Posterior vena cava (tissue), 2 donors: ENCODE measurements around the gene ADAMTS7. TPM values are rescaled to one million over a fixed set of nuclear protein-coding genes. Genes with fewer than 3 reads are reported as not detected.
"Not testable (repeated sequence)": the region's sequence is repeated elsewhere in the genome, so short reads cannot be mapped to it uniquely, and the experiment has no call there.

Source experiments
- DNase-seq: peaks from one replicate; pipeline ENCODE4 v3.0.0-alpha.2; 2020; ENCODE audit warnings: low spot score
- intact Hi-C, 2 donors: fragments of 100-400 bp; cut with DNase I; formaldehyde crosslinking; loops; one replicate each; pipeline versions ENCODE4 v1.14.1 to v1.14.2; 2022 to 2023
- total RNA-seq, 2 donors: library from RNA; stranded (reverse); fragmentation: NEBNext Ultra II Directional; extraction: Animal tissue kit (Norgen Biotek cat#: 25700); gene quantifications; one replicate each; pipeline ENCODE4 v1.2.1, GENCODE V29; 2021
- donor health status: DM: yes; HTN: yes; CAD: no.
- donor health status: DM: yes; HTN: yes; CAD: no.

ADAMTS7 gene
- total RNA-seq, 2 donors from 2014 or later: 6.7 to 8.9 TPM

- peak; percentile 78 for DNase-seq
Observed at GRCh38 chr15:78739996-78740903, 71.0 kb downstream of the ADAMTS7 start.

GRCh38 chr15:78739206-78739605 lies 72.1 kb downstream of the ADAMTS7 start:
- intact Hi-C loops: no loop called here
- peak; percentile 64 for DNase-seq

More at GRCh38 chr15:78739996-78740903, 71.0 kb downstream of the ADAMTS7 start:
- intact Hi-C loops: no loop called here

- intact Hi-C loops: not testable (repeated sequence)
- peak; percentile 76 for DNase-seq
Observed at GRCh38 chr15:78737931-78738558, 73.2 kb downstream of the ADAMTS7 start.

GRCh38 chr15:78737187-78737820 lies 74.0 kb downstream of the ADAMTS7 start:
- intact Hi-C loops: no loop called here
- DNase-seq: peak; percentile 25

- DNase-seq: peak; percentile 15
- intact Hi-C loops: not testable (repeated sequence)
Observed at GRCh38 chr15:78736286-78736685, 75.0 kb downstream of the ADAMTS7 start.

GRCh38 chr15:78734451-78735064 lies 76.7 kb downstream of the ADAMTS7 start:
- intact Hi-C loops: no loop called here
- no peak for DNase-seq

- intact Hi-C loops: no loop called here
- DNase-seq: no peak
Observed at GRCh38 chr15:78732634-78733033, 78.6 kb downstream of the ADAMTS7 start.

- intact Hi-C loops: no loop called here
Observed at GRCh38 chr15:78730955-78731354, 80.3 kb downstream of the ADAMTS7 start.

DNA sequence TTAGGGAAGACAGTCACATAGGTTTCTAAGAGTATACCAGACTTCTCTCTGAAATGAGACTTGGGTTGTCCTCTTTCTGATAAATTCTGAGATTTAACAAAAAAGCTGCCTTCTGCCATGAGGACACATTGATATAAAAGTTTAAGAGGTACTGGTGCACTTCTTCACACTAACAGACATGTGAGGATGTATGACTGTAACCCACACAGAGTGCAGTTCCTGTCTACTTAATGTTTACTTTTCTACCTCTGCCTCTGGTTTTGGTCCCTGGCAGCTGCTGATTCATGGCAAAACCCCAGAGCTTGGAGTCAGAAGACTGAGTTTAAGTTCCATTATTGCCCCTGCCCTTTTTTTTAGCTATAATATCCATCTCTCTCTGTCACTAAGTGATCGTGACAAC lies 82.8 kb downstream of the ADAMTS7 start:
- intact Hi-C loops, DNase-seq: not testable (repeated sequence)

More at GRCh38 chr15:78730955-78731354, 80.3 kb downstream of the ADAMTS7 start:
- DNase-seq: no peak

DNA sequence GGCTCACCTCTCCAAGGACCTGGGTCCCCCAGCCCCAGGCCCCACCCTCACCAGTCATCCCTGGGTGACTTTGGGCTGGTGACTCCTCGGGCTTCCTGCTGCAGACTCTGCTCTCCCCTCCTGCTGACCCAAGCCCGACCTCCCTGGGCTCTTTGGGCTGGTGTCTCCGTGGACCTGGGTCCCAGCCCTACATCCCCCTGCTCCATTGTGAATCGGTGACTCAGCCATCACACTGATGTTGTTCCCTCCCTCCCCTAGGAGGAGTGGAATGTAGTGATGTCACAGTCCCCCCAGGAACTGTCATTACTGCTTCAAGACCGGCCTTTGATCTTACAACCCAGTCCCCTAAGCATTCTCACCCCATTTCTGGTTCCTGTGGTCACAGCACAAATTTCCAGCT lies 83.7 kb downstream of the ADAMTS7 start:
- no peak for DNase-seq
- intact Hi-C loops: no loop called here

DNA sequence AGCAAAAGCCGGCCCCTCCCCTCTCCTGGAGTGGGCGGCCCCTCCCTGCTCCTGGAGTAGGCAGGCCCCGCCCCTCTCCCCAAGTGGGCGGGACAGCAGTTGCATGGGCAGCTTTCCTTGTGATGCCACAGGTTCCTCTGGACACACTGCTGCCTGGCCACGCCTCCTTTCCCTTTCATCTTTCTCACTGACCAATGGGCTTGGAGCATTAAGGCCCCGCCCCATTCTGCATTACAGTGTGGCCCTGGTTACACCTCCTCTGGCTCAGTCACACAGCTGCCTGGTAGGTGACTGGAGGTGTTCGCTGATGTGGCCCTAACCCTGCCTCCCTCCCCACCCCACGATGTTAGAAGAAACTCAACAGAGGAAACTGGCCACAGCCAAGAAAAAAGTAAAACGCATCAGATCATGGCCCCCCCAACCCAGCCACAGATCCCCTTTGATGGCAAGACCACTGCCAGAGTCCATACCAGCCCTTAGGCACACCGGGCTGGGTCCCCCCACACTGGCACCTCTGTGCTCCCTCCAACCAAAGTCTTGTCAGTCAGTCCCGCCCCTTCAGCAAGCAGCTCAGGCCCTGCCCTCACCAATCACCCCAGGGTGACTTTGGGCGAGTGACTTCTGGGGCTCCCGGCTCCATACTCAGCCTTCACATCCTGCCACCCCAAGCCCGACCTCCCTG lies 84.3 kb downstream of the ADAMTS7 start:
- DNase-seq: no peak
- intact Hi-C loops: no loop called here

DNA sequence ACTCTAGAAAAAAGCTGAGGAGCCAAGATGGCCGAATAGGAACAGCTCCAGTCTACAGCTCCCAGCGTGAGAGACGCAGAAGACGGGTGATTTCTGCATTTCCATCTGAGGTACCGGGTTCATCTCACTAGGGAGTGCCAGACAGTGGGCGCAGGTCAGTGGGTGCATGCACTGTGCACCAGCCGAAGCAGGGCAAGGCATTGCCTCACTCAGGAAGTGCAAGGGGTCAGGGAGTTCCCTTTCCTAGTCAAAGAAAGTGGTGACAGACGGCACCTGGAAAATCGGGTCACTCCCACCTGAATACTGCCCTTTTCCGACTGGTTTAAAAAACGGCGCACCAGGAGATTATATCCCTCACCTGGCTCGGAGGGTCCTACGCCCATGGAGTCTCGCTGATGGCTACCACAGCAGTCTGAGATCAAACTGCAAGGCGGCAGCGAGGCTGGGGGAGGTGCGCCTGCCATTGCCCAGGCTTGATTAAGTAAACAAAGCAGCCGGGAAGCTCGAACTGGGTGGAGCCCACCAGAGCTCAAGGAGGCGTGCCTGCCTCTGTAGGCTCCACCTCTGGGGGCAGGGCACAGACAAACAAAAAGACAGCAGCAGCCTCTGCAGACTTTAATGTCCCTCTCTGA lies 91.3 kb downstream of the ADAMTS7 start:
- DNase-seq, intact Hi-C loops: not testable (repeated sequence)

- intact Hi-C loops: no loop called here
- DNase-seq: no peak
Observed at GRCh38 chr15:78718837-78719236, 92.4 kb downstream of the ADAMTS7 start.

GRCh38 chr15:78717956-78718656 lies 93.2 kb downstream of the ADAMTS7 start:
- DNase-seq: no peak
- intact Hi-C loops: no loop called here

DNA sequence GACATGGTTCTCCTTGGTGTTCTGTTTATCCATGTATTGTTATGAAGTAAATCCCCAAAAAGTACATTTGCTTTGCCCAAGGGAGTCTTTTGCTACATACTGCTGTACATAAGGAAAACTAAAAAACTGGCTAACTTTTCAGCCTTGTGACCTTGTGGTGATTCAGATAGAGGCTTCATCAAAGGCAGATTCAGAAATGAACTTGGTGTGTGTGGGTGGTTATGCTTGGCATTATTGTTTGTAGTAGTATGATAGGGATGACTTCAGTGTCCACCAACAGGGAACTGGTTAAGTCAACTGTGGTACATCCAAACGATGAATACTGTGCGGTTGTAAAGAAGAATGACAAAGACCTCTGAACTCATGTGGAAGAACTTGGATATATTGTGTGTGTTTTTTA lies 94.6 kb downstream of the ADAMTS7 start:
- DNase-seq: no peak
- intact Hi-C loops: no loop called here

GRCh38 chr15:78715930-78716329 lies 95.3 kb downstream of the ADAMTS7 start:
- intact Hi-C loops: no loop called here
- DNase-seq: no peak

- DNase-seq: no peak
- intact Hi-C loops: no loop called here
Observed at GRCh38 chr15:78715434-78715833, 95.8 kb downstream of the ADAMTS7 start.

GRCh38 chr15:78714890-78715289 lies 96.4 kb downstream of the ADAMTS7 start:
- no peak for DNase-seq
- intact Hi-C loops: loop anchor here in 1 of 2 donors (5.0 kb wide), 1 partner anchor 98 kb away; no protein-coding TSS in a partner anchor
